Fibroblast of skin of back (primary cell): ENCODE results near the gene RTN4IP1.
A peak's percentile ranks its signal among the peaks of the same experiment; 100 is the strongest.

ENCODE experiments used
- DNase-seq: peaks from one replicate; pipeline ENCODE4 v3.0.0-alpha.2; 2013

Gene RTN4IP1

GRCh38 chr6:106540907-106541306 lies 88.4 kb downstream of the RTN4IP1 start:
- DNase-seq = no peak

GRCh38 chr6:106540432-106540831 lies 88.9 kb downstream of the RTN4IP1 start:
- DNase-seq = no peak

- DNase-seq = no peak
Measured at GRCh38 chr6:106539936-106540335, 89.4 kb downstream of the RTN4IP1 start.

- no peak for DNase-seq
Measured at GRCh38 chr6:106538145-106538544, 91.2 kb downstream of the RTN4IP1 start.

GRCh38 chr6:106537662-106538061 lies 91.6 kb downstream of the RTN4IP1 start:
- DNase-seq = no peak

GRCh38 chr6:106536851-106537250 lies 92.4 kb downstream of the RTN4IP1 start:
- DNase-seq = no peak

GRCh38 chr6:106536357-106536756 lies 92.9 kb downstream of the RTN4IP1 start:
- DNase-seq = no peak

GRCh38 chr6:106535012-106535411 lies 94.3 kb downstream of the RTN4IP1 start:
- DNase-seq = no peak

GRCh38 chr6:106534564-106534982 lies 94.7 kb downstream of the RTN4IP1 start:
- no peak for DNase-seq

GRCh38 chr6:106534004-106534403 lies 95.3 kb downstream of the RTN4IP1 start:
- DNase-seq = no peak

- DNase-seq = no peak
Measured at GRCh38 chr6:106533054-106533453, 96.2 kb downstream of the RTN4IP1 start.

GRCh38 chr6:106530502-106530901 lies 98.8 kb downstream of the RTN4IP1 start:
- DNase-seq = peak; percentile 84

GRCh38 chr6:106530026-106530425 lies 99.3 kb downstream of the RTN4IP1 start:
- no peak for DNase-seq

GRCh38 chr6:106529438-106529837 lies 99.9 kb downstream of the RTN4IP1 start:
- no peak for DNase-seq

GRCh38 chr6:106528521-106528920 lies 100.8 kb downstream of the RTN4IP1 start:
- DNase-seq = no peak

- peak; percentile 93 for DNase-seq
Measured at GRCh38 chr6:106527979-106528378, 101.3 kb downstream of the RTN4IP1 start.

GRCh38 chr6:106527117-106527516 lies 102.2 kb downstream of the RTN4IP1 start:
- DNase-seq = no peak

GRCh38 chr6:106525882-106526275 lies 103.4 kb downstream of the RTN4IP1 start:
- DNase-seq = no peak

- no peak for DNase-seq
Measured at GRCh38 chr6:106525107-106525881, 104.0 kb downstream of the RTN4IP1 start.

GRCh38 chr6:106522562-106523250 lies 106.6 kb downstream of the RTN4IP1 start:
- DNase-seq = no peak
